GM21717 (cell line): Measurements from ENCODE around the gene TMEM182.

Experiments used
- ATAC-seq: cut with Tn5 transposase; IDR thresholded peaks from one replicate; pipeline ENCODE4 v1.9.1; 2021; ENCODE audit warnings: mild to moderate bottlenecking, moderate library complexity; ENCODE audit not compliant: unreplicated experiment

Gene TMEM182

GRCh38 chr2:102765061-102765460, 3.2 kb downstream of the TMEM182 start:
- ATAC-seq, result no peak

- ATAC-seq, result no peak
These were observed 6.4 kb downstream of the TMEM182 start for GRCh38 chr2:102768253-102768652.

- no peak for ATAC-seq
These were observed 7.1 kb downstream of the TMEM182 start for GRCh38 chr2:102768892-102769291.

GRCh38 chr2:102770506-102770905, 8.7 kb downstream of the TMEM182 start:
- ATAC-seq, result no peak

GRCh38 chr2:102771114-102771513, 9.3 kb downstream of the TMEM182 start:
- no peak for ATAC-seq

GRCh38 chr2:102772659-102773058, 10.8 kb downstream of the TMEM182 start:
- ATAC-seq, result no peak

- ATAC-seq, result no peak
These were observed 11.4 kb downstream of the TMEM182 start for GRCh38 chr2:102773149-102773705.

GRCh38 chr2:102778260-102778659, 16.4 kb downstream of the TMEM182 start:
- no peak for ATAC-seq

- ATAC-seq, result no peak
These were observed 18.6 kb downstream of the TMEM182 start for GRCh38 chr2:102780467-102780866.

- no peak for ATAC-seq
These were observed 20.4 kb downstream of the TMEM182 start for GRCh38 chr2:102782187-102782586.

- no peak for ATAC-seq
These were observed 21.1 kb downstream of the TMEM182 start for GRCh38 chr2:102782933-102783332.

- ATAC-seq, result no peak
These were observed 21.8 kb downstream of the TMEM182 start for GRCh38 chr2:102783506-102784183.

- no peak for ATAC-seq
These were observed 23.1 kb downstream of the TMEM182 start for GRCh38 chr2:102784940-102785339.

- ATAC-seq, result no peak
These were observed 26.5 kb downstream of the TMEM182 start for GRCh38 chr2:102788216-102788884.

GRCh38 chr2:102788885-102789260, 27.0 kb downstream of the TMEM182 start:
- ATAC-seq, result no peak

- no peak for ATAC-seq
These were observed 27.7 kb downstream of the TMEM182 start for GRCh38 chr2:102789349-102790090.

- no peak for ATAC-seq
These were observed 28.2 kb downstream of the TMEM182 start for GRCh38 chr2:102790091-102790455.

- no peak for ATAC-seq
These were observed 30.9 kb downstream of the TMEM182 start for GRCh38 chr2:102792568-102793208.

GRCh38 chr2:102795641-102796040, 33.8 kb downstream of the TMEM182 start:
- no peak for ATAC-seq

GRCh38 chr2:102796337-102796736, 34.5 kb downstream of the TMEM182 start:
- ATAC-seq, result no peak

- no peak for ATAC-seq
These were observed 35.7 kb downstream of the TMEM182 start for GRCh38 chr2:102797486-102797885.
